Esophagus muscularis mucosa (tissue), 3 donors: ENCODE data around the gene CUBN.

Experiments used
- POLR2AphosphoS5 ChIP-seq, 2 donors: sonication (generic); formaldehyde crosslinking; IDR thresholded peaks; one replicate each; pipeline ENCODE4 v1.6.1; 2017; ENCODE audit warnings: antibody characterized with exemption in 2 of 2
- TF ChIP-seq, protein P1 (sequence below), 3 experiments: fragments of 200-600 bp in 2 of 3; fragments of 450-650 bp in 1 of 3; sonication (generic) in 2 of 3; IDR thresholded peaks; one replicate each; pipeline ENCODE4 v1.5.1; 2017 to 2019; ENCODE audit warnings: antibody characterized with exemption in 3 of 3, mild to moderate bottlenecking in 2 of 3, moderate library complexity in 1 of 3

GRCh38 chr10:16986082-16986405 lies 143.6 kb downstream of the CUBN start:
- TF ChIP-seq, protein P1, sequence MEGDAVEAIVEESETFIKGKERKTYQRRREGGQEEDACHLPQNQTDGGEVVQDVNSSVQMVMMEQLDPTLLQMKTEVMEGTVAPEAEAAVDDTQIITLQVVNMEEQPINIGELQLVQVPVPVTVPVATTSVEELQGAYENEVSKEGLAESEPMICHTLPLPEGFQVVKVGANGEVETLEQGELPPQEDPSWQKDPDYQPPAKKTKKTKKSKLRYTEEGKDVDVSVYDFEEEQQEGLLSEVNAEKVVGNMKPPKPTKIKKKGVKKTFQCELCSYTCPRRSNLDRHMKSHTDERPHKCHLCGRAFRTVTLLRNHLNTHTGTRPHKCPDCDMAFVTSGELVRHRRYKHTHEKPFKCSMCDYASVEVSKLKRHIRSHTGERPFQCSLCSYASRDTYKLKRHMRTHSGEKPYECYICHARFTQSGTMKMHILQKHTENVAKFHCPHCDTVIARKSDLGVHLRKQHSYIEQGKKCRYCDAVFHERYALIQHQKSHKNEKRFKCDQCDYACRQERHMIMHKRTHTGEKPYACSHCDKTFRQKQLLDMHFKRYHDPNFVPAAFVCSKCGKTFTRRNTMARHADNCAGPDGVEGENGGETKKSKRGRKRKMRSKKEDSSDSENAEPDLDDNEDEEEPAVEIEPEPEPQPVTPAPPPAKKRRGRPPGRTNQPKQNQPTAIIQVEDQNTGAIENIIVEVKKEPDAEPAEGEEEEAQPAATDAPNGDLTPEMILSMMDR (IDR thresholded peaks at IDR 0.05) = no peak
- TF ChIP-seq POLR2AphosphoS5 (IDR thresholded peaks at IDR 0.05) = no peak
